ELF-1 (cell line): ENCODE results near the gene BTNL2.
"Not testable (repeated sequence)": the region's sequence is repeated elsewhere in the genome, so short reads cannot be mapped to it uniquely, and the experiment has no call there.

Experiments used
- DNase-seq: peaks from one replicate; pipeline ENCODE4 v3.0.0-alpha.2; 2016; ENCODE audit warnings: low read depth, low spot score

BTNL2 gene

GRCh38 chr6:32367644-32368043 lies 39.3 kb downstream of the BTNL2 start:
- DNase-seq, result no peak

- not testable (repeated sequence) for DNase-seq
These were observed 47.8 kb downstream of the BTNL2 start for GRCh38 chr6:32359225-32359624.

GRCh38 chr6:32358548-32358947 lies 48.4 kb downstream of the BTNL2 start:
- not testable (repeated sequence) for DNase-seq

GRCh38 chr6:32355018-32355417 lies 52.0 kb downstream of the BTNL2 start:
- no peak for DNase-seq

GRCh38 chr6:32353348-32353747 lies 53.6 kb downstream of the BTNL2 start:
- no peak for DNase-seq
